ENCODE data around the gene NFKBIL1.
"Not testable (repeated sequence)": the region's sequence is repeated elsewhere in the genome, so short reads cannot be mapped to it uniquely, and the experiment has no call there.

DNA sequence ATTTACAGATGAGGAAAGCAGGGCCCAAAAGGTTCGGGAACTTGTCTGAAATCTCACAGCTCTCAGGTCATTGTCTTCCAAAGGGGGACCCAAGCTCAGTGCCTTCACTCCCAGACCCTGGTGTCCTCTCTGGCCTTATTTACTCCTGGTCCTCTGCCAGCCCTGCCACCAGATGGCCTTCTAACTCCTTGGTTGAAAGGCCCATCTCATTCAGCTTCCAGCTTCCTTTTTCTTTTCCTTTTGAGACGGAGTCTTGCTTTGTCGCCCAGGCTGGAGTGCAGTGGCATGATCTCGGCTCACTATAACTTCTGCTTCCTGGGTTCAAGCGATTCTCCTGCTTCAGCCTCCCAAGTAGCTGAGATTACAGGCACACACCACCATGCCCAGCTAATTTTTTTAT lies 4.0 kb downstream of the NFKBIL1 start:
- TF ChIP-seq, protein P1, sequence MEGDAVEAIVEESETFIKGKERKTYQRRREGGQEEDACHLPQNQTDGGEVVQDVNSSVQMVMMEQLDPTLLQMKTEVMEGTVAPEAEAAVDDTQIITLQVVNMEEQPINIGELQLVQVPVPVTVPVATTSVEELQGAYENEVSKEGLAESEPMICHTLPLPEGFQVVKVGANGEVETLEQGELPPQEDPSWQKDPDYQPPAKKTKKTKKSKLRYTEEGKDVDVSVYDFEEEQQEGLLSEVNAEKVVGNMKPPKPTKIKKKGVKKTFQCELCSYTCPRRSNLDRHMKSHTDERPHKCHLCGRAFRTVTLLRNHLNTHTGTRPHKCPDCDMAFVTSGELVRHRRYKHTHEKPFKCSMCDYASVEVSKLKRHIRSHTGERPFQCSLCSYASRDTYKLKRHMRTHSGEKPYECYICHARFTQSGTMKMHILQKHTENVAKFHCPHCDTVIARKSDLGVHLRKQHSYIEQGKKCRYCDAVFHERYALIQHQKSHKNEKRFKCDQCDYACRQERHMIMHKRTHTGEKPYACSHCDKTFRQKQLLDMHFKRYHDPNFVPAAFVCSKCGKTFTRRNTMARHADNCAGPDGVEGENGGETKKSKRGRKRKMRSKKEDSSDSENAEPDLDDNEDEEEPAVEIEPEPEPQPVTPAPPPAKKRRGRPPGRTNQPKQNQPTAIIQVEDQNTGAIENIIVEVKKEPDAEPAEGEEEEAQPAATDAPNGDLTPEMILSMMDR (IDR thresholded peaks at IDR 0.05): not testable (repeated sequence)
- not testable (repeated sequence) for TF ChIP-seq POLR2A (IDR thresholded peaks at IDR 0.05)

Data from testis (tissue), 2 donors.